B cell (primary cell): ENCODE data around the gene MIDN. TPM values are rescaled to one million over a fixed set of nuclear protein-coding genes. Genes with fewer than 3 reads are reported as not detected.

Experiments used
- ATAC-seq: fragments of 200-7000 bp; cut with Tn5 transposase; one replicate; pipeline ENCODE4 v1.10.0; 2021; ENCODE audit warnings: low read depth, mild to moderate bottlenecking, moderate number of reproducible peaks, moderate library complexity
- CTCF ChIA-PET: fragments of 350-600 bp; sonication (Branson Sonifier 250); formaldehyde crosslinking; loops from one replicate; lab custom pipeline; 2021; ENCODE audit warnings: antibody characterized with exemption, inconsistent platforms; lab: Charles Lee
- POLR2A ChIA-PET: fragments of 350-600 bp; sonication (Branson Sonifier 250); formaldehyde crosslinking; loops from one replicate; lab custom pipeline; 2021; ENCODE audit warnings: antibody characterized with exemption; lab: Charles Lee
- DNase-seq: peaks from one replicate; pipeline ENCODE4 v3.0.0; 2013
- H2AFZ ChIP-seq: 2 replicates; pipeline ENCODE4 v1.6.1; 2012; ENCODE audit warnings: mild to moderate bottlenecking, low read depth, low read length; ENCODE audit not compliant: insufficient read depth, poor library complexity, severe bottlenecking
- H3K27ac ChIP-seq, 2 donors: 1 replicate in 1 of 2; 2 replicates in 1 of 2; pipeline ENCODE4 v1.5.1; 2012 to 2013; ENCODE audit warnings: low read length in 2 of 2, mild to moderate bottlenecking in 2 of 2, moderate library complexity in 1 of 2
- H3K27me3 ChIP-seq, 4 experiments: fragments of 200-600 bp in 1 of 4; sonication (generic) in 1 of 4; replicated peaks in 1 of 4; 1 replicate in 2 of 4; 2 replicates in 2 of 4; pipeline versions ENCODE4 v1.6.1 to v1.7.0; 2013 to 2016; ENCODE audit warnings: low read length in 3 of 4, mild to moderate bottlenecking in 2 of 4, mixed read lengths in 1 of 4, moderate library complexity in 1 of 4; ENCODE audit not compliant: insufficient read depth in 4 of 4, control insufficient read depth in 3 of 4; ENCODE audit errors: control extremely low read depth in 1 of 4
- H3K36me3 ChIP-seq, 2 experiments: replicated peaks in 1 of 2; 1 replicate in 1 of 2; 2 replicates in 1 of 2; pipeline versions ENCODE4 v1.6.1 to v1.7.1; 2013; ENCODE audit warnings: low read length in 1 of 2; ENCODE audit not compliant: insufficient read depth in 2 of 2, control insufficient read depth in 1 of 2; ENCODE audit errors: control extremely low read depth in 1 of 2, extremely low read depth in 1 of 2
- H3K4me1 ChIP-seq, 2 donors: fragments of 200-600 bp in 1 of 2; sonication (generic) in 1 of 2; 1 replicate in 1 of 2; 2 replicates in 1 of 2; pipeline versions ENCODE4 v1.5.1 to v1.6.1; 2013 to 2017; ENCODE audit warnings: low read length in 2 of 2; ENCODE audit not compliant: control insufficient read depth in 2 of 2, insufficient read depth in 2 of 2
- H3K4me2 ChIP-seq: replicated peaks from 2 replicates; pipeline ENCODE3; 2012; ENCODE audit warnings: mild to moderate bottlenecking, low read depth, low read length; ENCODE audit not compliant: poor library complexity, severe bottlenecking
- H3K4me3 ChIP-seq, 5 experiments: fragments of 200-600 bp in 1 of 5; sonication (generic) in 1 of 5; 1 replicate in 3 of 5; 2 replicates in 2 of 5; pipeline versions ENCODE4 v1.5.1 to v1.7.0; 2011 to 2016; ENCODE audit warnings: low read length in 4 of 5, mild to moderate bottlenecking in 4 of 5, low read depth in 2 of 5, control low read depth in 1 of 5, moderate library complexity in 1 of 5; ENCODE audit not compliant: insufficient read depth in 1 of 5; ENCODE audit errors: control extremely low read depth in 1 of 5, extremely low read depth in 1 of 5
- H3K79me2 ChIP-seq: fragments of 200-600 bp; sonication (generic); one replicate; pipeline ENCODE4 v1.6.0; 2016; ENCODE audit warnings: low read length; ENCODE audit not compliant: control insufficient read depth, insufficient read depth
- H3K9ac ChIP-seq: fragments of 200-600 bp; sonication (generic); 2 replicates; pipeline ENCODE4 v1.6.1; 2017; ENCODE audit warnings: mild to moderate bottlenecking, low read length, moderate library complexity
- H3K9me3 ChIP-seq, 3 donors: one replicate each; pipeline versions ENCODE4 v1.6.1 to v1.7.1; 2013; ENCODE audit warnings: low read length in 2 of 3; ENCODE audit not compliant: control insufficient read depth in 2 of 3, insufficient read depth in 1 of 3; ENCODE audit errors: control extremely low read depth in 1 of 3
- H4K20me1 ChIP-seq: 2 replicates; pipeline ENCODE4 v1.6.0; 2012; ENCODE audit warnings: mild to moderate bottlenecking, low read length; ENCODE audit not compliant: insufficient read depth, control insufficient read depth, poor library complexity, severe bottlenecking
- H3K27ac Mint-ChIP-seq: one replicate; pipeline ENCODE4 v1.8.0; 2021; ENCODE audit warnings: mixed read lengths
- H3K27me3 Mint-ChIP-seq: one replicate; pipeline ENCODE4 v1.8.0; 2021; ENCODE audit warnings: mixed read lengths
- H3K4me1 Mint-ChIP-seq: one replicate; pipeline ENCODE4 v1.8.0; 2021; ENCODE audit warnings: mixed read lengths
- H3K4me3 Mint-ChIP-seq: one replicate; pipeline ENCODE4 v1.8.0; 2021; ENCODE audit warnings: mixed read lengths
- H3K9me3 Mint-ChIP-seq: one replicate; pipeline ENCODE4 v1.8.0; 2022; ENCODE audit warnings: mixed read lengths; ENCODE audit not compliant: insufficient read depth
- CTCF ChIP-seq: fragments of 200-600 bp; IDR thresholded peaks from one replicate; pipeline ENCODE4 v1.8.0; 2022; ENCODE audit warnings: antibody characterized with exemption, mild to moderate bottlenecking
- EZH2 ChIP-seq: IDR thresholded peaks from 2 replicates; pipeline ENCODE4 v1.6.1; 2012; ENCODE audit warnings: borderline replicate concordance, low read depth, mild to moderate bottlenecking, moderate library complexity, low read length; ENCODE audit not compliant: insufficient read depth, poor library complexity, severe bottlenecking
- WGBS: methylation state at CpG from one replicate; pipeline ENCODE4 v1.1.5; 2013; ENCODE audit warnings: missing lambda C conversion rate; ENCODE audit not compliant: insufficient coverage; 5-methylcytosine and 5-hydroxymethylcytosine counted together
- intact Hi-C: fragments of 100-400 bp; cut with micrococcal nuclease; formaldehyde crosslinking; loops from one replicate; pipeline ENCODE4 v1.10.0; 2022
- polyA plus RNA-seq: library from polyadenylated mRNA; depleted of rRNA; stranded (reverse); fragments of >200 nt; gene quantifications from 2 replicates; pipeline ENCODE4 v1.2.3, GENCODE V29; 2012
- total RNA-seq, 2 donors: library from RNA; stranded (reverse); fragments of 120-200 nt in 1 of 2; gene quantifications; 1 replicate in 1 of 2; 2 replicates in 1 of 2; pipeline versions ENCODE4 v1.2.3 to v1.2.4, GENCODE V29; 2013 to 2022

Gene MIDN
- total and polyA plus RNA-seq, 2 donors (not counting 1 experiment from before 2014, with no cell fraction given): 98.5 to 156 TPM

GRCh38 chr19:1267477-1268225 is 19.3 kb downstream of the MIDN start:
- H3K4me3 Mint-ChIP-seq: peak overlapping the region; percentile 95
- H3K27me3 ChIP-seq: no peaks in the 10 kb centered on the region
- peak overlapping the region; percentile 57 for H3K9ac ChIP-seq
- WGBS: 33% methylated on average over 25 of the region's 35 CpGs
- ATAC-seq (no peak), DNase-seq (peak; percentile 60)
- no peak for TF ChIP-seq EZH2
- no peak for TF ChIP-seq CTCF
- H4K20me1 ChIP-seq: peaks cover 53% of the 10 kb centered on the region
- peaks cover 73 to 86% of the 10 kb centered on the region in 2 donors for H3K4me1 ChIP-seq
- H3K27me3 Mint-ChIP-seq: no peaks in the 10 kb centered on the region
- ChIA-PET POLR2A (interaction anchor here (5.4 to 11.0 kb wide), 3 partner anchors 11 to 24 kb away, joined by 33 to 402 read pairs (median 305); partner anchors contain the start of genes ATP5F1D and MIDN), CTCF (interaction anchor here (2.9 to 10.0 kb wide), 3 partner anchors 14 to 24 kb away, joined by 31 to 658 read pairs (median 113); partner anchors contain the start of gene ATP5F1D)
- peak overlapping the region; percentile 95 for H3K27ac Mint-ChIP-seq
- peaks cover 53% of the 10 kb centered on the region for H3K79me2 ChIP-seq
- H3K36me3 ChIP-seq: peaks cover 3 to 28% of the 10 kb centered on the region in 2 experiments
- no peak overlapping the region for H2AFZ ChIP-seq
- no peaks in the 10 kb centered on the region for H3K9me3 Mint-ChIP-seq
- no peaks in the 10 kb centered on the region for H3K9me3 ChIP-seq
- H3K4me1 Mint-ChIP-seq: peaks cover 82% of the 10 kb centered on the region
- peak overlapping the region; percentile 83 for H3K4me2 ChIP-seq
- H3K27ac ChIP-seq: no peak overlapping the region
- peak overlapping the region in 1 of 5 experiments; percentile 64 for H3K4me3 ChIP-seq
- intact Hi-C loops: loop anchor here (2.0 to 5.0 kb wide), 2 partner anchors 165 to 223 kb away; partner anchors contain the start of genes GPX4, PCSK4 and REEP6
